GOT3 (cell line): ENCODE measurements around the gene DOLPP1.

Experiments used
- DNase-seq: peaks from one replicate; lab custom pipeline; 2025; ENCODE audit warnings: mixed read lengths; lab: John Stamatoyannopoulos, UW

The DOLPP1 gene

DNA sequence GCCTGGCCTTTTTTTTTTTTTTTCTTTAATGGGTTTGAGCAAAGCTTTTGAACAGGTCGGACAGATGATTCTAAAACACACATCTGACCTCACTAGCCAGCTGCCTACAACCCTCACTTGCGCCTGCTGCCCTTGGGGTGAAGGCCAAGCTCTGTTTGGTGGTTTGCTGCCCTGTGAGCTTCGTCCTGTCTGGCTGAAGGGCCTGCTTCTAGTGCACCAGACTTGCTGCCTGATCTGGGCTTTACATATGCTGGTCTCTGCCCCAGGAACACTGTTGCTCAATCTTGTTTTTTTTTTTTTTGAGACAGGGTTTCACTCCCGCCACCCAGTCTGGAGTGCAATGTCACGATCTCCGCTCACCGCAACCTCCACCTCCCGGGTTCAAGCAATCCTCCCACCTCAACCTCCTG is 16.4 kb upstream of the DOLPP1 start:
- no peak for DNase-seq

GRCh38 chr9:129068110-129068509 is 12.8 kb upstream of the DOLPP1 start:
- DNase-seq: no peak

- no peak for DNase-seq
Observed at GRCh38 chr9:129068990-129069861, 11.7 kb upstream of the DOLPP1 start.

- no peak for DNase-seq
Observed at GRCh38 chr9:129069862-129070641, 10.9 kb upstream of the DOLPP1 start.

DNA sequence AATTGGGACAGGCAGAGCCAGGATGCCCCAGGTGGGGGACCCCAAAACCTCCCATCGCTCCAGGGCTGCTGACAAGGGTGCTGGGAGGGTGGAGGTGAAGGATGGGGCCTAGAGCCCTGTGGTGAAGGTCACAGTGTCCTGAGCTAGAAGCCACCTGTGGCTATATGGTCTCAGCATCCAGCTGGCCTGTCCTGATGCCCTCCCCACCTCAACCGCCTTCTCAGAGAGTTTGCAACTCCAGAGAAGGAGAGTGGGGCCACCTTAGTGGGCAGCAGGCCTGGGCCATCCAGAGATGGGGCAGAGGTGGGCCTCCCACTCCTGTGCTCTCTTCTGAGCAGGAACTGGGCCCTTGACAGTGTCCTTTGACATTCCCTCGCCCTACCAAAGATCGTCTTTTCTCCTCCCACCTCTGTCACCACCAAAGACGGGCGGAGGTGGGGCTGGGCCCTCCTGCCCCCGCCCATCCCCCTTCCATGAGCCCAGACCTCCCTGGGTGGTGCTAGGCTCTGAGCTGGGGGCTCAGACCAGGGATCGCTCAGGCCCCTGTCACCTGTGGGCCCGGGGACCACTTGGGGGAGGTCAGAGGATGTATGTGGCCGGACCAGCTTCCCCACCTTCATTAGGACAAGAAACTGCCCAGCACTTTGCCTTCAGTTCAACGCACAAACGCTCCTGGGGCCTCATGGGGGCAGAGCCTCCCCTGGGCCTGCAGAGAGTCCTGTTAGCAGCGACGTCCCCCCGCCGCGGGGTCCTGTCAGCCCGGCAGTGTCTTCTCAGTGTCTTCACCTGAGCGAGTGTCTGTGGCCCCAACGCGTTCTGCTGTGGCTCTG is 10.0 kb upstream of the DOLPP1 start:
- no peak for DNase-seq

- no peak for DNase-seq
Observed at GRCh38 chr9:129071526-129072126, 9.3 kb upstream of the DOLPP1 start.

DNA sequence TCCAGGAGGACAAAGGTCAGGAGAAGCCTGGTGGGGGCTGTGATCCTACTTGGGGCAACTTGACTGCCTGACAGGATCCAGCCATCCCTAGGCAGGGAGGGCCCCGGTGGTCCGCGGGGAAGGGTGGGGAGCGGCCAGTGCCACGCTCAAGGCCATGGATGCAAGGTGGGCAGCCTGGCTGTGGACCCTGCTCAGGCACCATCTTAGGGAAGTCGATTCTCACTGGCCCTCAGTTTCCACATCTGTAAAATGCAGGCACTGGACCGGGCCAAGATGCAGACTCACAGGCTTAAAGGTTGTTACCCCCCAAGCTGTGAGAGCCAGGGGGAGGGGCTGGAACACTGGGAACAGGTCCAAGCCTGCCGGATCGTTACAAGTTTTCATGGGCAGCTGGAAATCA is 8.7 kb upstream of the DOLPP1 start:
- DNase-seq: no peak

- DNase-seq: no peak
Observed at GRCh38 chr9:129073404-129073803, 7.5 kb upstream of the DOLPP1 start.

DNA sequence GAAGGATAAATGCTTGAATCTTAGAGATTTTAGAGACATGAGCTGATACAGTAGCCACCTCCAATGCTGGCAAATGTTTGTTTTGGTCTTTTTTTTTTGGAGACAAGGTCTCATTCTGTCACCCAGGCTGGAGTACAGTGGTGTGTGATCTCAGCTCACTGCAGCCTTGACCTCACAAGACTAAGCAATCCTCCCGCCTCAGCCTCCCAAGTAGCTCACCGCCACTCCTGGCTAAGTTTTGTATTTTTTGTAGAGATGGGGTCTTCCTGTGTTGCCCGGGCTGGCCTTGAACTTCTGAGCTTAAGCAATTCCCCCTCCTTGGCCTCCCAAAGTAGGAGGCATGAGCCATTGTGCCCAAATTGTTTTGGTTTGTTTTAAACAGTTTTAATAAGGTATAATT is 6.8 kb upstream of the DOLPP1 start:
- no peak for DNase-seq

DNA sequence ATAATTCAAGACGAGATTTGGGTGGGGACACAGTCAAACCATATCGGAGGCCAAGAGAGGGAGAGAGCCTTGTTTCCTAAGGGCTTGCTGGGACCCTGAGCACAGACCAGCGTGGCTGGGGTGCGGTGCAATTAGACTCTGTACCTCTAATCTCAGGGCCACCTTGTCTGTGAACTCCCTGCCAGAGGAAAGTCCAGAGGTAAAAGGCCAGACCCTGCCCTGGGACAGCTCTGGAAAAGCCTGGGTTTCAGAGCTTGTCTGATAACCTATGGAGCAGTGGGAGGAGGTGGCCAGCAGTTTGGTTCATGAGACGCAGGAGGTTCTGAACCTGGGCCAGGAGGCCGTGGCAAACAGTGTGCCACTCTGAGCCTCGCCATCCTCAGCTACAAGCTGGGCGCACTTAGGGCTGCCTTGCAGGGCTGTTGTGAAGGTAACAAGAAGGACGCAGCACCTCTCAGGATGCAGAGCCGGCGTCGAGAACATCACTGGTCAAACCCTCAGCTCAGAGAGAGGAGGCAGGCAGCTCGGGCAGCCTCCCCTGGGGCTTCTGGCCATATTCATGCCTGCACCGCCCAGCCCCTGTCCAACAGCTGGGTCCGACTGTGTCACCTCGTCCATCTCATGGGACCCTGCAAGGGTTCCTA is 4.8 kb upstream of the DOLPP1 start:
- DNase-seq: no peak

DNA sequence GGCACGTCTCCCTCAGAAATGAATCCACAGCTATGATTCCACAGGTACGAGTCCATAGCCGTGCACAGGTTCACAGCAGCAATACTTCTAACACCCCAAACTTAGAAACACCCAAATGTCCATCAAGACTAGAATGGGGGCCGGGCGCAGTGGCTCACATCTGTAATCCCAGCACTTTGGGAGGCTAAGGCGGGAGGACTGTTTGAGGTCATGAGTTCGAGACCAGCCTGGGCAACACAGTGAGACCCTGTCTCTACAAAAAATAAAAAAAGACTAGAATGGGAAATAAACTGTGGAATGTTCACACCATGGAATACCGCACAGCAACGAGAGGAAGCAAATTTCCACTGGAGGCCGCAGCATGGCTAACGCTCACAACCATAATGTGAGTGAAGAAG is 4.3 kb upstream of the DOLPP1 start:
- DNase-seq: no peak

- DNase-seq: no peak
Observed at GRCh38 chr9:129077236-129077635, 3.7 kb upstream of the DOLPP1 start.

DNA sequence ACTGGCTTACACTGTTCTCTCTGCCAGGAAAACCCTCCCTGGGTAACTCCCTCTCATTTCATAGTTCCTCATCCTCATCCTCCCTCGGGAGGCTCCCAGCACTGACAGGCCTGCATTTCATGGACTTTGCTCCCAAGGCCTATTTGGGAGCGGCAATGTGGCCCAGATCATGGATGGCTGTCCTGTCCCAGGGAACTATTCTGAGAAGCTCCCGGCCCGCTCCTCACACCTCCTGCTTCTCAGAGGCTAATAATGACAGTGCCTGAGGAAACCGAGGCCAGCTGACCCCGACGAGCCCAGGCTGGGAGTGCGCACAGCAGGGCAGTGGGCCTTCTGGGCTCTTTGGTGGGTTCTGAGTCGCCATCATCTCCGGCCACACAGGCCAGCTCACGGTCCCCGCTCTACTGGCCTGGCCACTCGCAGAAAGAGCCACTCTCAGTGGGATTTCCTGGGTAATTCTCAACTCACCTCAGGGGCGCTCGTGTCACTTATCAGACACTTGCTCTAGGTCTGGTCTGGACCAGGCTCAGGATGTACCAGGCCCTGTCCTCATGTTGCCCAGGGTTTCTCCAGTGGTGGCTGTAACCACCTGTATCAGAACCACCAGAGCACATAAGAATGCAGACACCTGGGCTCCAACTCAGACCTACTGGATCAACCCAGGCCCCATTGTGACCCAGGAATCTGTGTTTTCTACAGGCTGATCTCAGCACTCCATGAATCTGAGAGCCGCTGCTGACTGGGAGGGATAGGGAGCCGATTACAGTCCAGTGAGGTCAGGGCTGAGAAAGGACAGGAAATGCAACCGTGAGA is 2.0 kb upstream of the DOLPP1 start:
- no peak for DNase-seq

DNA sequence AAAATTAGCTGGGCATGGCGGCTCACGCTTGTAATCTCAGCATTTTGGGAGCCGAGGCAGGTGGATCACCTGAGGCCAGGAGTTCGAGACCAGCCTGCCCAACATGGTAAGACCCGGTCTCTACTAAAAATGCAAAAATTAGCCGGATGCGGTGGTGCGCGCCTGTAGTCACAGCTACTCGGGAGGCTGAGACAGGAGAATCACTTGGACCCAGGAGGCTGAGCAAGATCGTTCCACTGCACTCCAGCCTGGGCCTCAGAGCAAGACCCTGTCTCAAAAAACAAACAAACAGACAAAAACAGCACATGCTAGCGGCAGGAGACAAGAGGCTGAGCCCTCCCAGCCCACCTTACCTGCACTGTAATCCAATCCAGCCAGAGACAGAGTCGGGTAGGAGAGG is 1.1 kb upstream of the DOLPP1 start:
- no peak for DNase-seq

GRCh38 chr9:129080298-129080600 is 662 bp upstream of the DOLPP1 start:
- DNase-seq: no peak

- DNase-seq: no peak
Observed at GRCh38 chr9:129081388-129081904, 535 bp downstream of the DOLPP1 start.

GRCh38 chr9:129084087-129084486 is 3.2 kb downstream of the DOLPP1 start:
- DNase-seq: no peak

- DNase-seq: no peak
Observed at GRCh38 chr9:129089246-129089645, 8.3 kb downstream of the DOLPP1 start.

DNA sequence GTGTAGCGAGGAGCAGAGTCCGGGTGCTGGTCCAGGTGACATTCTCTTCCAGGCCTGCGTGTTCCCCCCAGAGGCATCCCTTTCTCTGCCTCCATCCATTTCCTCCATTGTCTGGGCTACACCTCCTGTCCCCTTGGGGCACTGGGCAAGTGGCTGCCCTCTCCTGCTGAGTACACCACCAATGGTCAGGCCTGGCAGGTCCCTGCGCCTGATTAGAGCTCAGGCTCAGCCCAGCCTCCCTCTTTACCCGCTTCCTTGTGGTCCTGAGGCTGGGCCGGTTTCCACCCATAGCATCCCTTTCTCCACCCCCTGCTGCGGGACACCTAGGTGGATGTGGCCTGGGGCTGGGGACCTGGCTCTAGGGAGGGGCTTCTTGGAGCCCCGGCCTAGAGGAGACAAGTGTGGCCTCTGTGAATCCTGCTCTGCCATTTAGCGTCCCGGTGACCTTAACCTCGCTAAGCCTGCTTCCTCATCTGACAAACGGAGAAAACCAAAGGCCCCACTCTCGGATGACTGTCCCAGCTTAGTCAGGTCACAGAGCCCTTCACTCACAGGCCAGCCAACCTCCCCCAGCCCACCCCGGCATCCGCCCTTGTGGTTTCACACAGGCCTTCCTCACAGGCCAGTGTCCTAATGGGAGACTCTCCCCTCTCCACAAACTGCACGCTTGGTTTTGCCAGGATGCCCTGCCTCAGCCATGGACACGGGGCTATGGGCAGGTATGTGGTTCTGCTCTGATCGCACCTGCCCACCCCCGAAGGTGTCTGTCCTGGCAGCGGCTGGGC is 12.9 kb downstream of the DOLPP1 start:
- DNase-seq: no peak
